Panc1 (cell line): ENCODE data around the gene GP2. TPM values are rescaled to one million over a fixed set of nuclear protein-coding genes. Genes with fewer than 3 reads are reported as not detected.

Experiments
- ATAC-seq: fragments of 200-7000 bp; cut with Tn5 transposase; 2 replicates; pipeline ENCODE4 v1.9.1; 2020; ENCODE audit warnings: mild to moderate bottlenecking, moderate library complexity
- BruUV-seq: library from RNA; stranded (reverse); fragments of 400-500 nt; replicated peaks from 2 replicates; lab custom pipeline; 2021; lab: Mats Ljungman, UMichigan
- CTCF ChIA-PET: fragments of 300-600 bp; sonication (Branson Sonifier 250); formaldehyde crosslinking; loops from one replicate; lab custom pipeline; 2022; ENCODE audit warnings: antibody characterized with exemption; lab: Charles Lee
- POLR2A ChIA-PET: fragments of 300-600 bp; sonication (Branson Sonifier 250); formaldehyde crosslinking; loops from one replicate; lab custom pipeline; 2022; ENCODE audit warnings: antibody characterized with exemption; lab: Charles Lee
- DNase-seq: peaks from one replicate; pipeline ENCODE4 v3.0.0-alpha.2; 2010; ENCODE audit warnings: low read depth, low spot score
- H3K27ac ChIP-seq: 2 replicates; pipeline ENCODE4 v1.5.1; 2011; ENCODE audit warnings: mild to moderate bottlenecking, low read length, inconsistent platforms
- H3K27me3 ChIP-seq: fragments of 200-500 bp; sonication (Bioruptor generic); 2 replicates; pipeline ENCODE4 v1.6.0; 2014; ENCODE audit warnings: low read length, inconsistent platforms; ENCODE audit not compliant: control insufficient read depth, insufficient read depth
- H3K36me3 ChIP-seq: fragments of 200-500 bp; sonication (Bioruptor generic); 2 replicates; pipeline ENCODE4 v1.5.1; 2014; ENCODE audit warnings: inconsistent platforms, mild to moderate bottlenecking, low read length, moderate library complexity; ENCODE audit not compliant: control insufficient read depth, insufficient read depth
- H3K4me1 ChIP-seq: 2 replicates; pipeline ENCODE4 v1.5.1; 2011; ENCODE audit warnings: inconsistent platforms, mild to moderate bottlenecking, low read length, moderate library complexity; ENCODE audit not compliant: control insufficient read depth, insufficient read depth
- H3K4me3 ChIP-seq, 2 experiments: 2 replicates each; pipeline ENCODE4 v1.5.1; 2011 to 2012; ENCODE audit warnings: low read depth in 2 of 2, low read length in 2 of 2, mild to moderate bottlenecking in 2 of 2, inconsistent platforms in 1 of 2, moderate library complexity in 1 of 2
- H3K9me3 ChIP-seq: fragments of 200-500 bp; sonication (Bioruptor generic); 2 replicates; pipeline ENCODE4 v1.5.1; 2014; ENCODE audit warnings: low read depth, mild to moderate bottlenecking, inconsistent platforms, low read length, moderate library complexity; ENCODE audit not compliant: control insufficient read depth, insufficient read depth
- CTCF ChIP-seq: fragments of 450-650 bp; IDR thresholded peaks from 2 replicates; pipeline ENCODE4 v1.5.1; 2017; ENCODE audit warnings: mild to moderate bottlenecking
- POLR2AphosphoS5 ChIP-seq: IDR thresholded peaks from 2 replicates; pipeline ENCODE4 v1.6.1; 2012; ENCODE audit warnings: mild to moderate bottlenecking, low read depth, low read length, moderate library complexity
- REST ChIP-seq, 2 experiments: IDR thresholded peaks; 2 replicates each; pipeline ENCODE4 v1.6.1; 2011 to 2012; ENCODE audit warnings: low read depth in 2 of 2, control low read depth in 1 of 2, low read length in 1 of 2, mild to moderate bottlenecking in 1 of 2, moderate library complexity in 1 of 2; ENCODE audit not compliant: insufficient read depth in 1 of 2
- SIN3A ChIP-seq: IDR thresholded peaks from 2 replicates; pipeline ENCODE4 v1.6.1; 2012; ENCODE audit warnings: low read depth, mild to moderate bottlenecking, low read length, moderate library complexity, borderline replicate concordance; ENCODE audit not compliant: insufficient read depth
- TCF7L2 ChIP-seq: IDR thresholded peaks from 2 replicates; pipeline ENCODE4 v1.6.1; 2011; ENCODE audit warnings: mild to moderate bottlenecking, low read depth, low read length, inconsistent platforms
- in situ Hi-C: cut with HindIII; loops from 2 replicates; pipeline ENCODE4 v1.10.0; 2016; ENCODE audit warnings: low sequenced_read_pairs, low pct_unique_long_range_greater_than_20kb
- intact Hi-C: fragments of 100-400 bp; cut with micrococcal nuclease; formaldehyde crosslinking; loops from one replicate; pipeline ENCODE4 v1.10.0; 2022; ENCODE audit not compliant: unreplicated experiment
- total RNA-seq: library from RNA; stranded (reverse); gene quantifications from one replicate; pipeline ENCODE4 v1.2.1, GENCODE V29; 2021; ENCODE audit not compliant: unreplicated experiment

Gene GP2
- total RNA-seq, 1 experiment from 2014 or later = 5.8 TPM

GRCh38 chr16:20265019-20265418, 62.3 kb downstream of the GP2 start:
- peaks cover 22% of the 10 kb centered on the region for H3K27me3 ChIP-seq
- H3K36me3 ChIP-seq = no peaks in the 10 kb centered on the region
- in situ Hi-C loops (no loop called here), intact Hi-C loops (no loop called here)
- BruUV-seq = no TSS peak
- TF ChIP-seq SIN3A (no peak), POLR2AphosphoS5 (no peak), REST (IDR thresholded peaks at IDR 0.05; ENCODE audit: insufficient read depth in 1 of 2, low read depth in 2 of 2, low read length in 1 of 2) (no peak), TCF7L2 (no peak), CTCF (no peak)
- no peak for DNase-seq
- H3K9me3 ChIP-seq = no peaks in the 10 kb centered on the region
- no peak for ATAC-seq
- POLR2A ChIA-PET = no interaction called here
- H3K27ac ChIP-seq = no peak overlapping the region
- no peak overlapping the region for H3K4me3 ChIP-seq
- H3K4me1 ChIP-seq = no peaks in the 10 kb centered on the region
- CTCF ChIA-PET = no interaction called here

GRCh38 chr16:20263138-20263855, 64.0 kb downstream of the GP2 start:
- TF ChIP-seq POLR2AphosphoS5 = no peak
- no peak for DNase-seq
- ChIA-PET POLR2A (no interaction called here), CTCF (no interaction called here)
- Histone ChIP-seq H3K36me3 (no peaks in the 10 kb centered on the region), H3K9me3 (no peaks in the 10 kb centered on the region), H3K27ac (no peak overlapping the region), H3K4me1 (no peaks in the 10 kb centered on the region), H3K27me3 (peaks cover 14% of the 10 kb centered on the region), H3K4me3 (no peak overlapping the region)
- BruUV-seq = no TSS peak
- ATAC-seq = no peak
- in situ Hi-C loops (no loop called here), intact Hi-C loops (no loop called here)

GRCh38 chr16:20262248-20262647, 65.1 kb downstream of the GP2 start:
- in situ Hi-C loops = no loop called here
- Histone ChIP-seq H3K27me3 (peaks cover 8% of the 10 kb centered on the region), H3K36me3 (no peaks in the 10 kb centered on the region), H3K27ac (no peak overlapping the region), H3K9me3 (no peaks in the 10 kb centered on the region), H3K4me1 (no peaks in the 10 kb centered on the region), H3K4me3 (no peak overlapping the region)
- TF ChIP-seq REST (IDR thresholded peaks at IDR 0.05; ENCODE audit: insufficient read depth in 1 of 2, low read depth in 2 of 2, low read length in 1 of 2) (no peak), CTCF (no peak), SIN3A (no peak), TCF7L2 (no peak), POLR2AphosphoS5 (no peak)
- intact Hi-C loops = no loop called here
- POLR2A ChIA-PET = no interaction called here
- ATAC-seq (no peak), DNase-seq (no peak)
- no TSS peak for BruUV-seq
- CTCF ChIA-PET = no interaction called here
